MM.1S (cell line): ENCODE measurements around the gene CYTL1.
A peak's percentile ranks its signal among the peaks of the same experiment; 100 is the strongest.

Experiments used
- DNase-seq: peaks from one replicate; pipeline ENCODE4 v3.0.0-alpha.2; 2015
- H2AFZ ChIP-seq: fragments of 300-600 bp; sonication (generic); 2 replicates; pipeline ENCODE4 v1.6.0; 2016; ENCODE audit warnings: antibody characterized with exemption, low read length
- H3F3A ChIP-seq: fragments of 300-600 bp; sonication (generic); 2 replicates; pipeline ENCODE4 v1.6.1; 2016; ENCODE audit warnings: mild to moderate bottlenecking, antibody characterized with exemption, low read length, moderate library complexity, mixed read lengths; ENCODE audit not compliant: insufficient read depth
- H3K27ac ChIP-seq: fragments of 300-600 bp; sonication (generic); 2 replicates; pipeline ENCODE4 v1.5.1; 2016; ENCODE audit warnings: mild to moderate bottlenecking, low read length
- H3K27me3 ChIP-seq: fragments of 300-600 bp; sonication (generic); replicated peaks from 2 replicates; pipeline ENCODE4 v1.6.0; 2016; ENCODE audit warnings: low read length; ENCODE audit not compliant: insufficient read depth
- H3K36me3 ChIP-seq: fragments of 300-600 bp; sonication (generic); replicated peaks from 2 replicates; pipeline ENCODE4 v1.6.1; 2016; ENCODE audit warnings: mild to moderate bottlenecking, low read length, mixed read lengths; ENCODE audit not compliant: insufficient read depth
- H3K4me1 ChIP-seq: fragments of 300-600 bp; sonication (generic); 2 replicates; pipeline ENCODE4 v1.6.1; 2016; ENCODE audit warnings: low read length, mixed read lengths
- H3K4me2 ChIP-seq: fragments of 300-600 bp; sonication (generic); 2 replicates; pipeline ENCODE4 v1.6.0; 2016; ENCODE audit warnings: low read depth, low read length
- H3K4me3 ChIP-seq: fragments of 300-600 bp; sonication (generic); 2 replicates; pipeline ENCODE4 v1.5.1; 2016; ENCODE audit warnings: low read length, mixed read lengths
- H3K79me2 ChIP-seq: fragments of 300-600 bp; sonication (generic); 2 replicates; pipeline ENCODE4 v1.6.1; 2016; ENCODE audit warnings: mixed run types, low read length, mixed read lengths
- H3K9ac ChIP-seq: fragments of 300-600 bp; sonication (generic); 2 replicates; pipeline ENCODE4 v1.6.1; 2016; ENCODE audit warnings: low read length, mixed read lengths
- H3K9me2 ChIP-seq: fragments of 300-600 bp; sonication (generic); replicated peaks from 2 replicates; pipeline ENCODE4 v1.6.1; 2016; ENCODE audit warnings: mild to moderate bottlenecking, low read length, mixed read lengths; ENCODE audit not compliant: insufficient read depth
- H3K9me3 ChIP-seq: fragments of 300-600 bp; sonication (generic); replicated peaks from 2 replicates; pipeline ENCODE4 v1.6.1; 2016; ENCODE audit warnings: mild to moderate bottlenecking, low read length, mixed read lengths; ENCODE audit not compliant: insufficient read depth
- H4K20me1 ChIP-seq: fragments of 300-600 bp; sonication (generic); 2 replicates; pipeline ENCODE4 v1.6.1; 2016; ENCODE audit warnings: mild to moderate bottlenecking, low read length, moderate library complexity, mixed read lengths; ENCODE audit not compliant: insufficient read depth
- CTCF ChIP-seq: fragments of 300-600 bp; sonication (generic); IDR thresholded peaks from 2 replicates; pipeline ENCODE4 v1.5.1; 2016; ENCODE audit warnings: antibody characterized with exemption, low read length, mixed read lengths
- EZH2 ChIP-seq: fragments of 300-600 bp; sonication (generic); optimal IDR thresholded peaks from 2 replicates; pipeline ENCODE3; 2017; ENCODE audit warnings: low read depth, mild to moderate bottlenecking, antibody characterized with exemption, low read length, mixed read lengths
- EZH2phosphoT487 ChIP-seq: fragments of 300-600 bp; sonication (generic); IDR thresholded peaks from 2 replicates; pipeline ENCODE4 v1.6.1; 2018; ENCODE audit warnings: antibody characterized with exemption, low read length

Gene CYTL1

GRCh38 chr4:5037553-5038551 lies 18.6 kb upstream of the CYTL1 start:
- Histone ChIP-seq H3K79me2 (no peaks in the 10 kb centered on the region), H3K4me2 (no peak overlapping the region), H4K20me1 (no peaks in the 10 kb centered on the region), H3K9me2 (no peaks in the 10 kb centered on the region), H3K9ac (no peak overlapping the region), H3K4me3 (no peak overlapping the region), H3K4me1 (peaks cover 17% of the 10 kb centered on the region), H3K27ac (no peak overlapping the region), H3F3A (peaks cover 13% of the 10 kb centered on the region), H3K36me3 (no peaks in the 10 kb centered on the region), H2AFZ (no peak overlapping the region), H3K9me3 (no peaks in the 10 kb centered on the region), H3K27me3 (no peaks in the 10 kb centered on the region)
- DNase-seq: no peak
- TF ChIP-seq EZH2phosphoT487: no peak
- TF ChIP-seq EZH2: no peak
- TF ChIP-seq CTCF: no peak

GRCh38 chr4:5036239-5036638 lies 17.0 kb upstream of the CYTL1 start:
- Histone ChIP-seq H3K9ac (peak overlapping the region; percentile 38; the same call in 1 of the 2 replicates), H2AFZ (peak overlapping the region; percentile 64), H3K36me3 (no peaks in the 10 kb centered on the region), H3K27me3 (no peaks in the 10 kb centered on the region), H3K4me2 (peak overlapping the region; percentile 44; the same call in 1 of the 2 replicates), H3K9me3 (no peaks in the 10 kb centered on the region), H3K9me2 (no peaks in the 10 kb centered on the region), H3K27ac (peak overlapping the region; percentile 86), H3F3A (peaks cover 13% of the 10 kb centered on the region), H3K4me1 (peaks cover 17% of the 10 kb centered on the region), H3K79me2 (no peaks in the 10 kb centered on the region), H3K4me3 (0 out of 2 replicates have a peak overlapping the region, but pooled peaks have one; percentile 4), H4K20me1 (no peaks in the 10 kb centered on the region)
- peak; percentile 98 for DNase-seq
- TF ChIP-seq EZH2phosphoT487 (no peak), CTCF (no peak), EZH2 (no peak)

- H3K27me3 ChIP-seq: no peaks in the 10 kb centered on the region
- H3K4me1 ChIP-seq: peaks cover 17% of the 10 kb centered on the region
- no peak overlapping the region for H3K4me2 ChIP-seq
- H3K27ac ChIP-seq: no peak overlapping the region
- no peak for DNase-seq
- no peak overlapping the region for H2AFZ ChIP-seq
- peaks cover 13% of the 10 kb centered on the region for H3F3A ChIP-seq
- H3K9ac ChIP-seq: no peak overlapping the region
- H3K36me3 ChIP-seq: no peaks in the 10 kb centered on the region
- TF ChIP-seq CTCF (no peak), EZH2phosphoT487 (no peak), EZH2 (no peak)
- H3K9me2 ChIP-seq: no peaks in the 10 kb centered on the region
- no peak overlapping the region for H3K4me3 ChIP-seq
- no peaks in the 10 kb centered on the region for H3K79me2 ChIP-seq
- H3K9me3 ChIP-seq: no peaks in the 10 kb centered on the region
- no peaks in the 10 kb centered on the region for H4K20me1 ChIP-seq
These were observed 14.9 kb upstream of the CYTL1 start for GRCh38 chr4:5034206-5034605.
